A204.1 (cell line): ENCODE data around the gene PRELID3B.
"Not testable (repeated sequence)": the region's sequence is repeated elsewhere in the genome, so short reads cannot be mapped to it uniquely, and the experiment has no call there.

Experiments
- FAIRE-seq: peaks from 2 replicates; lab custom pipeline; 2012; peaks lifted over from hg19 to GRCh38; lab: Jason Lieb, UNC

PRELID3B gene

DNA sequence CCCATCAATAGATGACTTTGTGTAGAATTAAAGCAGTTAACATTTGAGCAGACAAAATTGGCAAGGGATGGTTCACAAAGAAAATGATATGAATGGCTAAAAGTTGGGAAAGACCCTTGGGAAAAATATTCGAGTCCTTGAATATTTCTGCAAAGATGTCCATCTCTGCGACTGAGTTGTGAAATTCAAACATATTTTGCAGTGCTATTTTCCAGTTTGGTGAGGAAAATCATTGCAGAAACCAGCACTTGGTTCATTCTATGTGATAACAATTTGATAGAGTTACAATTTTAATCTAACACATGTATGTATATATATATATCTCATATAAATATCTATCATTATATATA, 6.1 kb upstream of the PRELID3B start:
- no peak for FAIRE-seq

- no peak for FAIRE-seq
Observed at GRCh38 chr20:59047938-59048680, 5.5 kb upstream of the PRELID3B start.

GRCh38 chr20:59046862-59047261, 4.3 kb upstream of the PRELID3B start:
- FAIRE-seq = no peak

- FAIRE-seq = no peak
Observed at GRCh38 chr20:59044796-59045195, 2.2 kb upstream of the PRELID3B start.

- FAIRE-seq = no peak
Observed at GRCh38 chr20:59044295-59044694, 1.7 kb upstream of the PRELID3B start.

- no peak for FAIRE-seq
Observed at GRCh38 chr20:59043698-59044097, 1.1 kb upstream of the PRELID3B start.

DNA sequence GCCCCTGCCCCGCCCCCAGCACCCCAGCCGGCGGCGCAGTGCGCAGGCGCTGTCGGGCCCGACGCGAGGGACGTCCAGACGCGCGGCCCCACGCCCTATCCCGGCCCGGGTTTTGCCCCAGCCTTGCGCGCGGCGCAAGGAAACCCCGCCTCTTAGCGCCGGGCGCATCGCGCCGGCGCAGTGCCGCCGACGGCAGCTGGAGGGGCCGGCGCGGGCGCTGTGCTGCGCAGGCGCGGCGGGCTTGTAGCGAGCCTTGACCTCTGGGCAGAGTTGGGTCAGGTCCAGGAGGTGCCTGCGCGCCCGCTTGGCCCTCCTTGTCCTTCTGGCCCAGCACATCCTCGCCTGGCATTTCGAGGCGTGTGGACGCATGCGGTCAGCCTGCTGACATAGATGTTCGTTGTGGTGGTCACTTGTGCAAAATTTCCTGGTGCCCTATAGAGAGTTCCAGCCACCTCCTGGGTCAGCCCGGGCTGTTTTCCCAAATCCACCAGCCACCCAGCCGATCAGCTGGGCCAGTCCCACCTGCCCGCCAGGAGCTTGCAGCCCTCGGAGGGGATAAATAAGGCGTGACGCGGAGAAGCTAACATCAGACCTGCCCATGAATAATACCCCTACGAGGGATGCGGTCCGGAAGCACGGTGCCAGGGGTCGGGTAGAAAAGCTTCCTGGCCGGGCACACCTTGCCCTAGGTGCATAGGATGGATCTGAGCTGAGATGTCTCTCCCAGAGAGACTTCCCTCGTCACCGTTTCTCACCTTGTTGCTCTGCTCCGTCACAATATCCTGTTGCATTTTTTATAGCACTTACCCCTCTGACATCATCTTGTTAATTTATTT, 428 bp upstream of the PRELID3B start:
- no peak for FAIRE-seq

GRCh38 chr20:59041487-59041886, 1.1 kb downstream of the PRELID3B start:
- FAIRE-seq = not testable (repeated sequence)

DNA sequence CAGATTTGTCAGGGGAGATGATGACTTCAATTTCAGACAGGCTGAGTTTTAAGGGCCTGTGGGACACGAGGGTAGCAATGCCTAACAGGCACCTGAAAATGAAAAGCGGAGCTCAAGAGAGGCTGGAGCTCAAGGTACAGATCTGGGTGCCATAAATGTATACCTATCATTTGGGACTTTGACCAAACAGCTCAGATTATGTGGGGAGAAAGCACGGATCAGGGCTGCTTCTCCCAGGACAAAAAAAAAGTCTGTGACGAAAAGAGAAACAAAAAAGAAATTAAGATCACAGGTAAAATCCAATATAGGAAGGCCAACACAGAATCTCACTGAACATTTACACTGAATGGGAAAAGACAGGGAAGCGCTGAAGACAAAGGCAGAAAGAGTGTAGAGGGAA, 1.9 kb downstream of the PRELID3B start:
- FAIRE-seq = no peak

GRCh38 chr20:59039233-59039632, 3.4 kb downstream of the PRELID3B start:
- no peak for FAIRE-seq

DNA sequence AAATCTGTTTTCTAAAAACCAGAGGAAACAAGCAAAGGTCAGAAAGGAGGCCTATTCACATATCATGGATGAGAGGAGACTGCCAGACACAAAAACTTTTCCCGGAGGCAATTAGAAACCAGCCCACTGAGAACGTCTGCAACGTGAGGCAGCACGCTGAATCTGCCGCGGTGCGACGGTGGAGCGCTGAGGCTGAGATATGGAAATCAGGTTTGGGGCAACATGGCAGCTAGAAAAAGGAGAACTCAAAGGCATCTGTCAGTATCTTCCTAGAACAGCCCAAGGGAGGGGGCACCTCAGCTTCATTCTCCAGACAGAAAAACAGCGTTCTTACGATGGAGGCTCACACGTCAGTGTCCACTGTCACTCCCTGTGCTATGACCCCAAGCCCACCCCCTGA, 5.2 kb downstream of the PRELID3B start:
- FAIRE-seq = no peak

DNA sequence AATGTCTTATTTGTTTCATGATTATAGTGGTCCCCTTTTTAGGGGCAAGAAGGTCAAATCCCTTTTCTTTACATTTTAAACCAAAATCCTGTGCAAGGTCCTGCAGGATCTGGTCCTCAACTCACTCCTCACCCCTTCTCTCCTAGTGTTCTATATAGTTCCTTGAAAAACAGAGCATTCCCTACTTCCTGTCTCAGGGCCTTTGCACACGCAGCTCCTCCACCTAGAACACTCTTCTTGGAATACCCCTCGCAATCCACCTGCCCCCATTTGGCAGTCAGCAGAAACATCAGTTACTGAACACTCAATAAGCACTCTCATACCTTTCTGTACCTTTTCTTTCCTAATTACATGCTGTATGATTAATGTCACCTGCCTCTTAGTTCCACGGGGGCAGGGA, 7.2 kb downstream of the PRELID3B start:
- FAIRE-seq = no peak

DNA sequence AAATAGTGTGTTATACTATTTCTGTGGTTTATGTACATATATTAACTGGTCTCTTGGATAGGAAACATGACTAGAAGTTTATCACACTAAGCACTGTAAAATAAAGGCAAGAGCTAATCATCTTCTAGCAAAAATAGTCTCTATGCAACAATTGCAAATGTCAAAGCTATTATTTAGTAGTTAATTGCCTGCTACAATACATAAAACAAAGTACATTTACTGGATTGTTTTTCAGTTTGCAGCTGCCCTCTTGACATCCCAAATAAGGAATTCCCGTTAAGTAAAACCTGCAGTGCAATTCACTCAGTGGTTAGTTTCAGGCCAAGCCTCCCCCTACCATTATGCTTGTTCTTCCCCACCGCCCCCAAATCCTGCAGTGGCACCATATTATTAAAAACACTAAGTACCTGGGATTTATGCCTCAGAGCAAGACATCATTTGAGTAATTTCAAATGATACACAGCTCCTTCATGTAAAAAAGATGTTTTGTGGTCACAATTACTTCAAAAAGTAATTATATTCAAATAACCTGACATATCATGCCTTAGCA, 8.9 kb downstream of the PRELID3B start:
- FAIRE-seq = no peak

GRCh38 chr20:59033093-59033492, 9.5 kb downstream of the PRELID3B start:
- peak; percentile 54 for FAIRE-seq

- no peak for FAIRE-seq
Observed at GRCh38 chr20:59032713-59033059, 9.9 kb downstream of the PRELID3B start.

DNA sequence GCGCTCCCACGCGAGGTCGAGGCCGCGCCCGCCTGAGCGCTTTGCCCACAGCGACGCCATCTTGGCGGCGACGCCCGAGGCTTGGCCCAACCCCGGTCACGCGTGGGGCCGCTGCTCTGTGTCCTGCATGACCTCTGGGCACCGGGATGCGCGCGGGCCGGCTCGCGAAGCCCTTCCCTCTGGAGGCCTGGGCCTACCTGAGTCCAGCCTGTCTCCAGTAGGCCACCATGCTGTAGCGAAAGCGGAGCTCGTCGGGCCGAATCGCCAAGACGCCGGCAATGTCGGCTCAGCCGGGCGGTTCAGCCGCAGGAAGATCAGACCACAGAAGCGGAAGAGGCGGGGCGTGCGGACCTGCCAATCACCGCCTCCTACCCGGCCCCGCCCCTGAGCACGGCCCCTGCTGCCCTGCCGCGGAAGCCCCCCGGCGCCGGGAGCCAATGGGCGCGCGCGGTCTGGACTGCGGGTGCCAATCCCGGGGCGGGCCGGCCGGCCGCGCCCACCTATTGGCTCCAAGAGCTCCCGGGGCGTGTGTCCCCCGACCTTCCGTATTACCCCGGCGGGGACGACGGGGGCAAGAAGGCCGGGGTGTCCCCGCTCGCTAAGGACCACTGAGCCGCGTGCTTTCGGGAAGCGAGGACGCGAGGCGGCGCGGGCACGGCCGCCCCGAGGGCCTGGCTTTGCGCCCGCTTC, 10.4 kb downstream of the PRELID3B start, which contains the start of gene ATP5F1E:
TSS of gene ATP5F1E (minus strand) at position 313 of the 690 bp plus-strand sequence. CDS start at position 229, 84 bp downstream.
- FAIRE-seq = no peak

- FAIRE-seq = no peak
Observed at GRCh38 chr20:59031564-59032022, 11.0 kb downstream of the PRELID3B start.

DNA sequence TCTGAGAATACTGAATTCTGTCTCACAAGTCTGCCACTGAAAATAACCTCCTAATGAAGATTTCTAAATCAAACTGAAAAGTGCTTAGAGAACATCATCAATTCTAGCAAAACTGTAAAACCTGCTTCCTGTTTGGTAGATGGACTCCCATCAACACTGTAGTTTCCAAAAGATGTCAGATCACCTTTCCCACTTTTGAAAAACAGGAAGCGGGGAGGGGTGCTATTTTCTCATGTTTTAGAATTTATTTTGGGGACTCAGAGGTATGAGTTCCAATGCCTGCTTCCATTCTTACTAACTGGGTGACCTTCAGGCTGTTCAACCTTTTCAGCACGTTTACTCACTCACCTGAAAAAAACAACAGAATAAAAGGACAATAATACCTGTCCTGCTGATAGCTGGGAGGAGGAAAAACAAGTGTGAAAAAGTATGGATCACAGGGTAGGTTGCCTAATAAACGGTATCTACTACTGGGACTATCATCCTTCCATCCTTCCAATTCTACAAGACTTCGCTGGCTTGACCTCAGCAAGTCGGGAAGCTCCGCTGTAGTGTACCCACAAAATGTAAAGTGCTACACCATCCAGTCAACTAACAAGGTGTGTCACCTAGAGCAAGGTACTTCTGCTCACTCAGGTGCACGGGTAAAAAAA, 11.5 kb downstream of the PRELID3B start:
- FAIRE-seq = no peak

GRCh38 chr20:59028812-59029211, 13.8 kb downstream of the PRELID3B start:
- no peak for FAIRE-seq

DNA sequence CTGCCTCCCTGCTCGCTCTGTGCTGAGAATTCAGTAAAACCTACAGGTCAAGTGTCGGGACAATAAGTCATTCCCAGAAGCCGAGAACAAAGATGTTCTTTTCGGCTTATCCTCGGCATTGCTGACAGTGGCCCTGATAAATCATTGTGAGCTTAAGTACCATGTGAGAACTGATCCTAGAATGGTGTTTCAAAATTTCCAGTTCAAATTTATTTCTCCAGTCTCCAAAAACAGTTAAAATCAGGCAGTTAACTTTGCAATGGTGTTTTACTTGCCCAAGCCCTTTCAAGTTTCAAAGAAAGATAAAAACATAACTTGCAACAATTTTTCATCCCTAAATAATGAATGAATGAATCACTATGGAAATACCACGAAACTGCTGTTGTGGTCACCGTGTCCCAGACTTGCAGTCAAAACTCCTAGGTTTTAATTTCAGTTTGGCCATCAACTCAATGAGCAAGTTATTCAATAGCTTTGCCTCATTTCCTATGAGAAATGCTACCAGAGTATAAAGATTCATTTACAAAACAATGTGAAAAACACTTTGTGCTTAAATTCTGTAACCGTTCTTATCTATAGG, 14.8 kb downstream of the PRELID3B start:
- no peak for FAIRE-seq

DNA sequence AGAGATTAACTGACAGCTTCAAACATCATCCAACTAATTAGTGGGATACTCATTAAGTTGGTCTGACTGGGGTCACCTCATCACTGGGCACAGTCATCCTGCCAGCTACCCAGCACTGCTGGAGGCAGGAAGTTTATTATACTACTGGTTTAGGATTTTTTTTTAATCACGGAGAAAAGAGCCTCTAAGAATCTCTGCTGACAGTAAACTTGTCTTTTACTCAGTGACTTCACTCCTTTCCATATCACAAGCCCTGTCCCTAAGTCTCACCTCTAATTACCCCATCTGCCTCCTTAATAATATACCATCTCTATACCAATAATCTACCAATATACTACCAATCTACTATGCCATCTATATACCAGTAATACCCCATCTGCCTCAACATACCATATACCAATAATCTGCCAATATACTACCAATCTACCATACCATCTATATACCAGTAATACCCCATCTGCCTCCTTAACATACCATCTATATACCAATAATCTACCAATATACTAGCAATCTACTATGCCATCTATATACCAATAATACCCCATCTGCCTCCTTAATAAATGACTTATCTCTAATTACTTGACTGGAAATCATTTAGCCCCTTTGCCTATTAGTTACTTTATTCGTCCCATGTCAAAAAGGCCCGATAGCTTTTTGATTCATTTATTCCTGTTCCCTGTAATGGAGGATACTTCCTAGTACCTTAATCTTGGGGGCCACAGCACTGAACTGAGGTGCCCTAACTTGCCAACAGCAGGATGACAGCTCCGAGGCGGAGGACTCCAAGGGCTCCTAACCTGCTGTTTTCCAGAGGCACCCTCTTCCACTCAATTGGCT, 15.5 kb downstream of the PRELID3B start:
- no peak for FAIRE-seq
